Stromal cell of bone marrow (primary cell): ENCODE results near the gene TSPAN12.

Experiments used
- DNase-seq: peaks from one replicate; pipeline ENCODE4 v3.0.0-alpha.2; 2012; ENCODE audit warnings: low read depth

TSPAN12 gene

GRCh38 chr7:120743128-120743527 lies 114.8 kb downstream of the TSPAN12 start:
- DNase-seq: no peak

- no peak for DNase-seq
These were observed 115.6 kb downstream of the TSPAN12 start for GRCh38 chr7:120742372-120742771.

GRCh38 chr7:120741371-120742042 lies 116.4 kb downstream of the TSPAN12 start:
- DNase-seq: no peak

GRCh38 chr7:120740348-120740747 lies 117.6 kb downstream of the TSPAN12 start:
- peak; percentile 47 for DNase-seq

- no peak for DNase-seq
These were observed 119.1 kb downstream of the TSPAN12 start for GRCh38 chr7:120738816-120739215.
